ENCODE results near the gene MTHFD2L.

The MTHFD2L gene

GRCh38 chr4:74132944-74133343 lies 25.0 kb upstream of the MTHFD2L start:
- DNase-seq (ENCODE audit: low read depth in 2 of 2) = no peak

GRCh38 chr4:74133786-74134499 lies 24.0 kb upstream of the MTHFD2L start:
- DNase-seq (ENCODE audit: low read depth in 2 of 2) = peak; percentile 34 to 38

DNA sequence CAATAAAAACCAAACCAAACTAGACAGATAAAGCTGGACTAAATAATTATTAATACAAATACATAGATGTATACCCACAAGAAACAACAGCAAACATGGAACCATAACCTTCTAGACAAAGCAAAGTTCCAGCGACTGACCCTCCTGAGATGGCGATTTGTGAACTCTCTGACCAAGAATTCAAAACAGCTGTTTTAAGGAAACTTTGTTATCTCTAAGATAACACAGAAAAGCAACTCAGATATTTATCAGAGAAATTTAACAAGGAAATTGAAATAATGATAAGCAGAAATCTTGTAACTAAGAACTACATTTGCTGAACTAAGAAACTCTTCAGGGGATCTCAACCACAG lies 23.4 kb upstream of the MTHFD2L start:
- DNase-seq (ENCODE audit: low read depth in 2 of 2) = no peak

GRCh38 chr4:74146581-74147129 lies 11.3 kb upstream of the MTHFD2L start:
- DNase-seq (ENCODE audit: low read depth in 2 of 2) = no peak

- DNase-seq (ENCODE audit: low read depth in 2 of 2) = no peak
These were observed 9.7 kb upstream of the MTHFD2L start for GRCh38 chr4:74148205-74148604.

GRCh38 chr4:74152836-74153235 lies 5.1 kb upstream of the MTHFD2L start:
- DNase-seq (ENCODE audit: low read depth in 2 of 2) = no peak

DNA sequence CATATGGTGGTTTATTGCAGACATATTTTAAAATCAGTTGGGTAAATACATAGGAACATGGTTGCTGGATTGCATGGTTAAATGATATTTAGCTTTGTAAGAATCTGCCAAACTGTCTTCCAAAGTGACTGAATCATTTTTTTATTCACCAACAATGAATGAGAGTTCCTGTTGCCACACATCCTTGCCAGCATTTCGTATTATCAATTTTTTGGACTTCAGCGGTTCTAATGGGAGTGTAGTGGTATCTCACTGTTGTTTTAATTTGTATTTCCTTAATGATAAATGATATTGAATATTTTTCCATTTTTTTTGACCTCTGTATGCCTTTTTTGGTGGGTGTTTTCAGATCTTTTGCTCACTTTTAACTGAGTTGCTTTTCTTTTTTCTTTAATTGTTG lies 1.4 kb upstream of the MTHFD2L start:
- no peak for DNase-seq (ENCODE audit: low read depth in 2 of 2)

- DNase-seq (ENCODE audit: low read depth in 2 of 2) = no peak
These were observed 764 bp upstream of the MTHFD2L start for GRCh38 chr4:74157154-74157553.

DNA sequence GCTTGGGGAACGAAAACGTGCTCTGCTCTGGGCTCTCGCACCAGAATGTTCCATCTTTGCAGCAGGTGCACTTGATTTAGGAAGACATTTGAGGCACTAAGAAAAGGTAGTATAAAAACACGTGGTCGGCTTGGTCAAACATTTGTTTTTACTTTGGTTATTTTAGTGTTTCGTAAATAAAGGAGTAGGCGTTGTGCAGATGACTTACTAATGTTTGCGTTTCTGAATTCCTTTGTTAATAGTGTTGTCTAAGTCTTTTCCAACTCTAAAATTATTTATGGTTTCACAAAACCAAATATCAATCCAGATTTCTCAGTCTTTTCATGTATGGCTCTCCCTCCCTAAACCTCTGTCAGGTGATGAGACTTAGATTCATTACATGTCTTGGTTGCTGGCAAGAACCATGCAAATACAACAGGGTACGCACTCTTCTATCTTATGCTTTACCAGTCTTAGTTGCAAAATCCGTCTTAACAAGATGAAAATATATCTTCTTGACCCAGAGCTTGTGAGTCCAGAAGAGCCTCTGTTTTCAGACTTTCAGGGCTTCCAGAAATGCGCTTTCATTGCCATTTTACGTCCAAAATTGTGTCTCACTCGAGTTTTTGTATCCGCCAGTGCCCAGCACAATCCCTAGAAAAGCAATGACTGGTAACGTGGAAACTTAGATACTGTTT lies 686 bp downstream of the MTHFD2L start:
- DNase-seq (ENCODE audit: low read depth in 2 of 2) = no peak

GRCh38 chr4:74159143-74159709 lies 1.3 kb downstream of the MTHFD2L start:
- no peak for DNase-seq (ENCODE audit: low read depth in 2 of 2)

DNA sequence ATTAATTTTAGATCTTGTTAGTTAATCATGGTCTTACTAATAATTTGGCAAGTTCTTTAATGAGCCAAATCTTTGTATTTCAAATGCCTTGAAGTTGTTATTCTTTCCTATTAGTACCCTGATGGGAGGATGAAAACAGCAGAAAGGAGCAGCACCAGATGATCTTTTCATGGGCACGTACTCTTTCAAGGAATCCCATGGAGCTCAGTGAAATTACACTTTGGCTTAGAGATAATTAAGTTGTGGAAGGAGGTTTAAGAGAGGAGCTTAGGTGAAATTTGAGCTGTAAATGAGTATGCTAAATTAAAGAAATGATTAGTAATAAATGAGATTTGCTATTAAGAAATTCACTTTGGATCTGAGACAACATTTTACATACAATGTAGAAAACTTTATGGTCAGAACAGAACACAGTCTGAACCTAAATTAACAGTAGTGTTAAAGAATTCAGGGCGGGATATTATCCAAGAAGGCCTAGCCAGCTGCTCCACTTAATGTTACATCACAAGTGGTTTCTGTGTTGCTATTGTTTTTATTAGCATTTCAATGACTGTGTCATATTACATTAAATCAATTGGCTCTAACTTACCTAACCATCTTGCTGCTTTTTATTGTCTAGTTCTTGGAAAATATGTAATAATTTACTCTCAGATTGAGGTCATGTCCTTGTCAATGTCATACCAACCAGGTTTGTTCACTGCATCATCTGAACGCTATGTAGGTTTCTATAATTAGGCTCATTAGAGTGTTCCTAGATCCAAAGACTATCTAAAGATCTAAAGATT lies 3.9 kb downstream of the MTHFD2L start:
- no peak for DNase-seq (ENCODE audit: low read depth in 2 of 2)

DNA sequence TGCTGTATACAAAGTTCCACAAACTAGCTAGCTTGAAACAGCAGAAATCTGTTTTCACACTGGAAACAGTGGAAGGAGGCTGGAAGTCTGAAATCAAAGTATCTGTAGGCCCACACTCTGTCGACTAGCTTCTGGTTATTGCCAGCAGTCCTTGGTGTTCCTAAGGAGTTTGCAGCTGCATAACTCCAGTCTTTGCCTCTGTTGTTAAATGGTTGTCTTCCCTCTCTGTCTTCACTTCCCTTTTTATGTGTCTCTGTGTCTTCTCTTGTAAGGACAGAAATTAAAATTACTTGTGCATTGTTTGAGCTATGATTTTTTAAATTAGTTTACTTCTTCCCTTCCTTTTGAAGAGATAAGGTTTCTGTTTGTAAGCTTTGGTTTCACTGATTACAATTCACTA lies 8.2 kb downstream of the MTHFD2L start:
- DNase-seq (ENCODE audit: low read depth in 2 of 2) = no peak

- DNase-seq (ENCODE audit: low read depth in 2 of 2) = no peak
These were observed 8.9 kb downstream of the MTHFD2L start for GRCh38 chr4:74166818-74167217.

DNA sequence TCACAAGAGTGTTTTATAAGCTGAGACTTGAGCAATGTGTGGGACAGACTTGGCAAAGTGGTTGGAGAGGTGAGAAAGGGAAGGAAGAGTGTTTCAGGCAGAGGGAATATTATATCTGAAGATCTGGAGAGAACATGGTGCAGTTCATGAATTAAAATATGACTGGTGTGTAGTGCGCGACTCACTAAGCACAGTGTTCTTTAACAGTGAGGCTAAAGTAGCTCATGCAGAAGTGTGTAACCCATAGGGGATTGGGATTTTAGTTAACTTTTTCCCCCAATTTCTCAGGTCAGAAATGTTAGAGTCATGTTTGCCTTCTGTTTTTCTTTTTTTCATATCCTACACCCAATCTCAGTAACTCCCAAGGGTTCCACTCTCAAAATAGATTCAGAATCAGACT lies 9.7 kb downstream of the MTHFD2L start:
- DNase-seq (ENCODE audit: low read depth in 2 of 2) = no peak

- no peak for DNase-seq (ENCODE audit: low read depth in 2 of 2)
These were observed 10.9 kb downstream of the MTHFD2L start for GRCh38 chr4:74168841-74169240.

DNA sequence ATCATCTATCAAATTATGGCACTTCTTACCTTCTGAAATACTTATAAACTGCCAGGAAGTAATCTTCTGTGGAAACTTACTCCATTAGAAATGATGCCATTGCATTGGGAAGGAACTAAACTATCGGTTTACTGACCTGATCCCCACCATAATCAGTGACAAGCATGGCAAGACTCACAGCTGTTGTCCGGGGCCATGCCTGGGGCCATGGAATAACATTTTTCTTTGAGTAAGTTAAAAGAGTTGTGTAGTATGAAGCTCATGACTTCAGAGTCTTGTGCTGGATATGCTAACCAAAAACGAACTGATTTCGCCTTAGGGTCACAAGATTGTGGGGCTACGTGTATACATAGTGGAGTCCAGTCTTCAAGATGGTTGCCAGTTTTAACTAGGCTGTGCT lies 15.4 kb downstream of the MTHFD2L start:
- no peak for DNase-seq (ENCODE audit: low read depth in 2 of 2)

- no peak for DNase-seq (ENCODE audit: low read depth in 2 of 2)
These were observed 16.5 kb downstream of the MTHFD2L start for GRCh38 chr4:74174421-74174820.

- DNase-seq (ENCODE audit: low read depth in 2 of 2) = no peak
These were observed 17.0 kb downstream of the MTHFD2L start for GRCh38 chr4:74174941-74175340.

DNA sequence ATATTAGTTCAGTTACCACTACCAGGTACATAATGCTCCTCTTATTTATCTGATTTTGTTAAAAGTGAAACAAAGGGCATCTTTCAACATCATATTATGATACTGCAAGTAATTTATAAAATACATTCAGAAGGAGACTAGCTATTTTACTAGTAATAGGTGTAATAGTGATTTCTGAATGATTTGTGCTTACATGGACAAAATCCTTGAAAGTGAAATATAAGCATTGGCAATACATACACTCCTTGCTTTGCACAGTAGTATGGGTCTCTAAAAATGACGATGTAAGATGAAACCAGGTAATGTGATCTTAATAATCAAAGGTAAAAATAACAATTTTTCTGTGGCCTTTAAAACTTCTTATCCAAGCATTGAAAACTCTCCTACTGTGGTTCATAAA lies 17.5 kb downstream of the MTHFD2L start:
- DNase-seq (ENCODE audit: low read depth in 2 of 2) = no peak

DNA sequence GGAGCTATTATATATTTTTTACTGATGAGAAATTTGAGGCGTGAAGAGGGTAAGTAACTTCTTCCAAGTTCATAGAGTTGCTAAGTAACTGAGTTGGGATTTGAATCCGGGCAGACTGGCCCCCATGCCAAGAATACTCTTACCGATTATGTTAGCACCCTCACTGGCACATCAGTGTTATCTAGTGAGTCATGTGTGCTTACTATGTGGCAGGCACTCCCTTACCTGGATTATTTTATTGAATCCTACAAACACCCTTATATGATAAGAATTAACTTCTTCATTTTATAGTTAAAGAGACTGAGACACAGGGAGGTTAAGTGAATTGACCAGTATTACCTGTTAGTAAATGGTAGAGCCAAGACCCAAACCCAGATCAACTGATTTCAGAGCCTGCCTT lies 20.9 kb downstream of the MTHFD2L start:
- DNase-seq (ENCODE audit: low read depth in 2 of 2) = no peak

DNA sequence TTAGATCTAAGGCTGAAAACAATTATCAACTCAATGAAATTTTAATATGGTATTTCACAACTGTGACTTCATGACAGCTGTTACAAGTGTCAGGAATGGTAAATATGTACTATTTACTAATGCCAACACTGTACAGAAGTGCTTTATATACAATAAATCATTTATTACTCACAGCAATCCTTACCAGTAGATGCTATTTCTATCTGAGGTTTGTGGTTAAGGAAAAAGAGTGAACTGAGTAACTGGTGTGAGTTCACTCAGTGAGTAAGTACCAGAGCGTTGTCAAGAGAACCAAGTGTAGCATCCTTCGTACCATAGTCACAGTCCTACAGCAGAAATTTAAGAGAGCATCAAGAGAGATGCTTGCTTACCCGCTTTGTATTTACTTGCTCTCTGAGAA lies 23.3 kb downstream of the MTHFD2L start:
- DNase-seq (ENCODE audit: low read depth in 2 of 2) = no peak

- no peak for DNase-seq (ENCODE audit: low read depth in 2 of 2)
These were observed 31.0 kb downstream of the MTHFD2L start for GRCh38 chr4:74188912-74189311.
